Muscle layer of colon (tissue), 2 donors: ENCODE results near the gene RPRD1B.

Experiments used
- H3K27ac ChIP-seq: one replicate; pipeline ENCODE4 v1.7.0; 2013; ENCODE audit warnings: low read depth, mild to moderate bottlenecking, low read length, moderate library complexity
- H3K27me3 ChIP-seq, 2 donors: one replicate each; pipeline ENCODE4 v1.7.0; 2013; ENCODE audit warnings: low read length in 2 of 2, mild to moderate bottlenecking in 2 of 2; ENCODE audit not compliant: insufficient read depth in 2 of 2, control insufficient read depth in 1 of 2
- H3K36me3 ChIP-seq: one replicate; pipeline ENCODE4 v1.7.0; 2013; ENCODE audit warnings: mild to moderate bottlenecking, low read length; ENCODE audit not compliant: insufficient read depth
- H3K4me1 ChIP-seq: one replicate; pipeline ENCODE4 v1.7.0; 2013; ENCODE audit warnings: mild to moderate bottlenecking, low read length; ENCODE audit not compliant: insufficient read depth
- H3K4me3 ChIP-seq, 2 donors: one replicate each; pipeline ENCODE4 v1.7.0; 2013; ENCODE audit warnings: low read length in 2 of 2, low read depth in 1 of 2, mild to moderate bottlenecking in 1 of 2, moderate library complexity in 1 of 2
- H3K9ac ChIP-seq: one replicate; pipeline ENCODE4 v1.7.0; 2013; ENCODE audit warnings: low read length
- H3K9me3 ChIP-seq: one replicate; pipeline ENCODE4 v1.7.0; 2013; ENCODE audit warnings: mild to moderate bottlenecking, low read length
- donor health status: abdominal sarcoma.
- donor health status: Adenocarcinoma of cecum.

Gene RPRD1B

DNA sequence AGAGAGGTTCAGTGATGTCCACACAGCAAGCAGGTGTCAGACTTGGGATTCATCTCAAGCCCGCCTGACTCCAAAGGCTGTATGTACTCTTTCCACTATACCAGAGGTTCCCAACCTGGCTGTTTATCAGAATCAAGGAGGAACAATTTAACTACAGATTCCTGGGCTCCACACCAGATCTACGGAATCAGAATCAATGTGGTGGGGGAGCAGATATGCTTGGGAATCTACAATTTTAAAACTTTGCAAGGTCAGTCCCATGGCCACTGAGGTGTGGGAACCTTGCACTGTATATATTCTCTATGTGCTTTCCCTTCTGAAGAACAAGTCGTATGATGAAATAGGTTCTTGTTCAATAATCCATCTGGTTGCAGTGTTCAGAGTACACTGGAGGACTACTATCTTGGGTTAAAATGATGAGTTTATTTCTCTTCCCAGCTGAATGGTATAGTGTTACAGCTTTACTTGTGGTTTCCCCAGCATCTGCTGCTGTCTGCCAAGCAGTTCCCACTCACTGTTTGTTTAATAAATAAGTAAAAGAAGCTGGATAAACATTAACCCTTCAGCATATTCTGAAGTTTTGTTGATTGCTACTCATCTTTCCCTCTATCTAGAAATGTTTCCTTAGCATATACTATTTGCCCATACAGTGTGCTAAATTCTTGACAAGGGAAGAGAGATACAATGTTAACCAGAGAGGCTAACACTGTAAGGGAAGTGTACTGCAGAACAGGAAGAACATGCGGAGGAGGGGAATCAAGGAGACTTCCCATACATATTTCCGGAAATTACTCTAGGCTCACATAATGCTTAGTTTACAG, 10.2 kb upstream of the RPRD1B start:
- no peaks in the 10 kb centered on the region for H3K9me3 ChIP-seq
- H3K4me1 ChIP-seq = peaks cover 4% of the 10 kb centered on the region
- H3K27me3 ChIP-seq = no peaks in the 10 kb centered on the region
- H3K9ac ChIP-seq = no peak overlapping the region
- H3K36me3 ChIP-seq = peaks cover 5% of the 10 kb centered on the region
- no peak overlapping the region for H3K27ac ChIP-seq
- H3K4me3 ChIP-seq = no peak overlapping the region

GRCh38 chr20:38024496-38024895, 9.1 kb upstream of the RPRD1B start:
- Histone ChIP-seq H3K27ac (no peak overlapping the region), H3K4me3 (no peak overlapping the region), H3K9me3 (no peaks in the 10 kb centered on the region), H3K36me3 (peaks cover 2% of the 10 kb centered on the region), H3K27me3 (no peaks in the 10 kb centered on the region), H3K9ac (no peak overlapping the region), H3K4me1 (peaks cover 4% of the 10 kb centered on the region)

DNA sequence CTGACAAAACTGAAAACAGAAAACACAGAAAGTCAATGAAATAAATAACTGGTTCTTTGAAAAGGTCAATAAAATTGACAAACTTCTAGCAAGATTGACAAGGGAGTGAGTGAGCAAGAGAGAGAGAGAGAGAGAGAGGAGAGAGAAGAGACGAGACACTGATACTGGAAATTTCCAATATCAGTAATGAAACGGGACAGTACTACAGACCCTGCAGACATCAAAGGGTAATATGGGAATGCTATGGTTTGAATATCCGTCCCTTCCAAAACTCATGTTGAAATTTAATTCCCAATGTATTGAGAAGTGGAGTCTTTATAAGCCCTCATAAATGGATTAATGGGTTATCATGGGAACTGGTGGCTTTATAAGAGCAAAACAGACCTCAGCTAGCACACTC, 4.1 kb upstream of the RPRD1B start:
- Histone ChIP-seq H3K9ac (no peak overlapping the region), H3K4me3 (no peak overlapping the region), H3K27ac (no peak overlapping the region), H3K27me3 (no peaks in the 10 kb centered on the region), H3K4me1 (peaks cover 12% of the 10 kb centered on the region), H3K9me3 (no peaks in the 10 kb centered on the region), H3K36me3 (peaks cover 4% of the 10 kb centered on the region)

- Histone ChIP-seq H3K27ac (no peak overlapping the region), H3K36me3 (peaks cover 9% of the 10 kb centered on the region), H3K9ac (no peak overlapping the region), H3K4me1 (peaks cover 37% of the 10 kb centered on the region), H3K27me3 (no peaks in the 10 kb centered on the region), H3K4me3 (peak overlapping the region in 1 of 2 donors; percentile 90), H3K9me3 (no peaks in the 10 kb centered on the region)
These were observed 1.6 kb upstream of the RPRD1B start for GRCh38 chr20:38031957-38032356.

DNA sequence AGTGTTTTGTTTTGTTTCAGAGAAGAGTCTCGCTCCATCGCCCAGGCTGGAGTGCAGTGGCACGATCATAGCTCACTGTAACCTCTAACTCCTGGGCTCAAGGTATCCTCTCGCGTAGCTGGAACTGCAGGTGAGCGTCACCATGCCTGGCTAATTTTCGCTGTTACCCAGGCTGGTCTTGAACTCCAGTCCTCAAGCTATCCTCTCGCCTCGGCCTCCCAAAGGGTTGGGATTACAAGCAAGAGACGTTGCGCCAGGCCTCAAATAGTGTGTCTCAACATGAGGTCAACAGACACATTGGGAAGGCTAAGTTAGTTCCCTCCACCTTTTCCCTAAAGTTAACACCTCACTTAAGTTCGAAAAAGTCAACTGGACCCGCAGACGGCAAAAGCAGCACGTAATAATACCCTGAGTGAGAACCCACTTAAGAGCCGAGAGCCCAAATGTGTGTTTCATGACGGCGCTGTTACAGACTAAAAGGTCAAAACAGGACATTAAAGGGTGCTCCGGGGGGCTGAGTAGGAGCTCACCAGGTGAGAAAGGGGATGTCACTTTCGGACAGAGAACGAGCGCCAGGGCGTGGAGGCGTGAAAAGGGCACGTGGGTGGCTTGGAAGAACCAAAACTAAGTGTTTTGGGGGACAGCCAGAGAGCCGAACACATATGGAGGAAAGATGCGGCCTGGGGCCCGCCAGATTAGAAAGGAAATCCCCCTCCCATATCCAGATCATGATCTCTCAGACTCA, 789 bp upstream of the RPRD1B start:
- peaks cover 37% of the 10 kb centered on the region for H3K4me1 ChIP-seq
- peaks cover 9% of the 10 kb centered on the region for H3K36me3 ChIP-seq
- no peaks in the 10 kb centered on the region for H3K27me3 ChIP-seq
- H3K9me3 ChIP-seq = no peaks in the 10 kb centered on the region
- H3K4me3 ChIP-seq = peak overlapping the region; percentile 72 to 90
- H3K9ac ChIP-seq = peak overlapping the region; percentile 73
- peak overlapping the region; percentile 87 for H3K27ac ChIP-seq

GRCh38 chr20:38034108-38034649, 633 bp downstream of the RPRD1B start:
- H3K4me3 ChIP-seq = peak overlapping the region; percentile 72 to 90
- H3K27ac ChIP-seq = peak overlapping the region; percentile 87
- no peaks in the 10 kb centered on the region for H3K27me3 ChIP-seq
- no peaks in the 10 kb centered on the region for H3K9me3 ChIP-seq
- peaks cover 40% of the 10 kb centered on the region for H3K4me1 ChIP-seq
- peaks cover 9% of the 10 kb centered on the region for H3K36me3 ChIP-seq
- peak overlapping the region; percentile 94 for H3K9ac ChIP-seq

DNA sequence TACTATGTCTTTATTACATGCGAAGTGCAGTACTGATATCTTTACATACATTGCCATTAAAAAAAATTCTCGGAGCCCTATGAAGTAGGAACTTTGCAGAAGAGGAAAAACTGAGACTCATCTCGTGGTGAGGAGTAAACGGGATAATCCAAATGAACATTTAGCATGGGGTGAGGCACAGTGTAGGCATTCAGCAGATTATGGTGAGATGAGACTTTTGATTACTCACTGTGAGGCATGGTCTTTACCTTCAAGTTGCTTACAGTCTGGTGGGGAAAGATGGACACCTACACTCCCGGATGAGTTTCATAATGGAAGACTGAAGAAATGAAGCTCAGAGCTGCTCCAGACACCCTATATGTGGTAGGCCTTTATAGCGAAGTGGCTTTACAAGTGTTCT, 1.4 kb downstream of the RPRD1B start:
- no peaks in the 10 kb centered on the region for H3K9me3 ChIP-seq
- peak overlapping the region in 1 of 2 donors; percentile 90 for H3K4me3 ChIP-seq
- peak overlapping the region; percentile 94 for H3K9ac ChIP-seq
- H3K36me3 ChIP-seq = peaks cover 4% of the 10 kb centered on the region
- peaks cover 40% of the 10 kb centered on the region for H3K4me1 ChIP-seq
- no peak overlapping the region for H3K27ac ChIP-seq
- no peaks in the 10 kb centered on the region for H3K27me3 ChIP-seq

DNA sequence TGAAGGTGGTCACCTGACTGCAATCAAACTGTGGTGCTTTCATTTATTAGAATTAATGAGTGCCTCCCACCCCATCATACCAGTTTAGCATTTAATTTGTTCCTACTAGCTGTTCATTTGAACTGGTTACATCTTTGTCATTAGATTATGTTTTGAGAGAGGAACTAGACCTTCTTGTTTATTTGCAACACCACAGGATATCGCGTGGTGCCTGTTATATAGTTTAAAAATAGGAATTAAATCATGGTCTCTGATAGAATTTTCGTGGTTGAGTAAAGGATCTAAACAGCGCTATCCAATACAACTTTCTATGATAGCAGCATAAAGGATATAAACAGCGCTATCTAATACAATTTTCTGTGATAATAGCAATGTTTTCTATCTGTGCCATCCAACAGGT, 2.8 kb downstream of the RPRD1B start:
- Histone ChIP-seq H3K4me3 (no peak overlapping the region), H3K9ac (no peak overlapping the region), H3K27ac (no peak overlapping the region), H3K4me1 (peaks cover 40% of the 10 kb centered on the region), H3K27me3 (no peaks in the 10 kb centered on the region), H3K36me3 (peaks cover 13% of the 10 kb centered on the region), H3K9me3 (no peaks in the 10 kb centered on the region)

DNA sequence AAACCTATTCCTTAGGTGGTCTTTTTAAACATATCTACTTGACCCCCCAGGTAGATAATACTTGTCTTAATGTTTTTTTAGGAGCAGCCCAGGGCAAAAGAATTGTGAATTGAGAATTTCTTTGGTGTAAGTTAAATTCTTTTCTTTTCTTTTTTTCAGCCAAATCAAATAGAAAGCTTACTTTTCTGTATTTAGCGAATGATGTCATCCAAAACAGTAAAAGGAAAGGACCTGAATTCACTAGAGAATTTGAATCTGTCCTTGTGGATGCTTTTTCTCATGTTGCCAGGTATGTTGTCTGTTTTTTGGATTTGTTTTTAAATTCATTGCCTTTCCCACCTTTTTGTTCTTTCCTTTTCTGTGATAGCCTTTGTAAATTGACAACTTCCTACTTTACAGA, 6.7 kb downstream of the RPRD1B start:
- Histone ChIP-seq H3K27ac (no peak overlapping the region), H3K9ac (no peak overlapping the region), H3K4me1 (peaks cover 24% of the 10 kb centered on the region), H3K9me3 (no peaks in the 10 kb centered on the region), H3K27me3 (no peaks in the 10 kb centered on the region), H3K36me3 (peaks cover 33% of the 10 kb centered on the region), H3K4me3 (no peak overlapping the region)

- Histone ChIP-seq H3K36me3 (peaks cover 50% of the 10 kb centered on the region), H3K9ac (no peak overlapping the region), H3K9me3 (no peaks in the 10 kb centered on the region), H3K27ac (no peak overlapping the region), H3K4me3 (no peak overlapping the region), H3K4me1 (peaks cover 5% of the 10 kb centered on the region), H3K27me3 (no peaks in the 10 kb centered on the region)
These were observed 10.2 kb downstream of the RPRD1B start for GRCh38 chr20:38043512-38044300.

- no peak overlapping the region for H3K27ac ChIP-seq
- no peaks in the 10 kb centered on the region for H3K27me3 ChIP-seq
- no peaks in the 10 kb centered on the region for H3K9me3 ChIP-seq
- H3K36me3 ChIP-seq = peaks cover 56% of the 10 kb centered on the region
- no peak overlapping the region for H3K4me3 ChIP-seq
- no peak overlapping the region for H3K9ac ChIP-seq
- peaks cover 5% of the 10 kb centered on the region for H3K4me1 ChIP-seq
These were observed 11.1 kb downstream of the RPRD1B start for GRCh38 chr20:38044685-38045084.
